HL-60/S4 treated with phorbol 12-myristate 13-acetate at 8.2 ng/mL for 4 days and 3 days (cell line): ENCODE data around the gene RPS3.

Experiments
- in situ Hi-C: fragments of 300-500 bp; cut with MboI; formaldehyde crosslinking; loops from 2 replicates; pipeline ENCODE4 v1.15.0; 2022; ENCODE audit warnings: low sequenced_read_pairs

RPS3 gene

DNA sequence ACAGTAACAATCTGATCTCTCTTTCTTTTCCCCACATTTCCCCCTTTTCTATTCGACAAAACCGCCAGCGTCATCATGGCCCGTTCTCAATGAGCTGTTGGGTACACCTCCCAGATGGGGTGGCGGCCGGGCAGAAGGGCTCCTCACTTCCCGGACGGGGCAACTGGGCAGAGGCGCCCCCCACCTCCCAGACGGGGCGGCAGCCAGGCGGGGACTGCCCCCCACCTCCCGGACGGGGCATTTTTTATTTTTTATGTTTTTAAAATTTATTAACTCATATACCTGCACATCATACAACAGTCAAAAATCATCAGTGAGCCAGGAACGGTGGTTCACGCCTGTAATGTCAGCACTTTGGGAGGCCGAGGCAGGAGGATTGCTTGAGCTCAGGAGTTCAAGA is 20.5 kb upstream of the RPS3 start:
- in situ Hi-C loops, result loop anchor here (5.0 kb wide), 1 partner anchor 41 kb away; no protein-coding TSS in a partner anchor

- in situ Hi-C loops, result no loop called here
These were observed 19.1 kb upstream of the RPS3 start for GRCh38 chr11:75380245-75380644.

- in situ Hi-C loops, result no loop called here
These were observed 18.4 kb upstream of the RPS3 start for GRCh38 chr11:75380716-75381420.

DNA sequence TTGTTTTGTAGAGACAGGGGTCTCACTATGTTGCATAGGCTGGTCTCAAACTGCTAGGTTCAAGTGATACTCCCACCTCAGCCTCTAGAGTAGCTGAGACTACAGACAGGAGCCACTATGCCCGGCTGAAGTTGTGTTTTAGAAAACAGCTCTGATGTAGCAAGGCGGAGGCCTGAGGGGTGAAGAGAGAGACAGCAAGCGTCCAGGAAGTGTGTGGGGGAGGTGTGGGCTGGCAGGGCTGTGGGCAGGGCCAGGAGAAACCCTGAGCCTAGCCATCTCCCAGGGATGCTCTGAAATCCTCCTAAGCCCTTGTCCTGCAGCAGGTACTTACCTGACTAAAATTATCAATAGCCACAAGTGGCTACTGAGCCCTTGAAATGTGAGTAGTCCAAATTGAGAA is 16.1 kb upstream of the RPS3 start:
- in situ Hi-C loops, result no loop called here

DNA sequence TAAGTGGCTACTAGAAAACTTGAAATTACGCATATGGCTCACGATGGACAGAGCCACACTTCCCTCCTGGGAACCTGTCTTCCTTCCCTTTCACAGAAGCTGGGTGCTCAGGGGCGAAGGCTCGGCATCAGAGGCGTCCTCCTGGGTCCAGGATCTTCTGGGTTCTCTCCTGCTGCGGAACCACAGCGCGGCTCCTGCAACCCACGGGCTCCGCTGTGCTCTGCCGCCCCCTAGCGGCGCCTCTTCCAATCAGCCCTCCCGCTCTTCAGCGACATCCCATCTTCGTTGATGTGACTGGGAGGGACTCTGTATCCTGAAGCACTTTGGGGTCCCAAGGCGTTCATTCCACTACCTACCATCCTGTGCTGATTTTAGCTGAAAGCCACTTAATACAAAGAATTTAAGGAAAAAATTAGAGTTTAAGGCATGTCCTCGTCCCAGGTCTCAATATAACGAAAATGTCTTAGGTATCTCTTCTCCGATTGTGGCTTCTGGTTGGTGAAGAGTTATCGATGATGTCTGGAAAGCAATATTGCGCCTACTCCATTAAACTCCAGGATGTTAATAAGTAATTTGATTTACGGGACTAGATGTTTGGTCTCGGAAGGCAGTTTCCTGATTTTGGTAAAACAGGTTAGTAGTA is 14.8 kb upstream of the RPS3 start:
- in situ Hi-C loops, result loop anchor here (5.0 kb wide), 1 partner anchor 107 kb away; no protein-coding TSS in a partner anchor

DNA sequence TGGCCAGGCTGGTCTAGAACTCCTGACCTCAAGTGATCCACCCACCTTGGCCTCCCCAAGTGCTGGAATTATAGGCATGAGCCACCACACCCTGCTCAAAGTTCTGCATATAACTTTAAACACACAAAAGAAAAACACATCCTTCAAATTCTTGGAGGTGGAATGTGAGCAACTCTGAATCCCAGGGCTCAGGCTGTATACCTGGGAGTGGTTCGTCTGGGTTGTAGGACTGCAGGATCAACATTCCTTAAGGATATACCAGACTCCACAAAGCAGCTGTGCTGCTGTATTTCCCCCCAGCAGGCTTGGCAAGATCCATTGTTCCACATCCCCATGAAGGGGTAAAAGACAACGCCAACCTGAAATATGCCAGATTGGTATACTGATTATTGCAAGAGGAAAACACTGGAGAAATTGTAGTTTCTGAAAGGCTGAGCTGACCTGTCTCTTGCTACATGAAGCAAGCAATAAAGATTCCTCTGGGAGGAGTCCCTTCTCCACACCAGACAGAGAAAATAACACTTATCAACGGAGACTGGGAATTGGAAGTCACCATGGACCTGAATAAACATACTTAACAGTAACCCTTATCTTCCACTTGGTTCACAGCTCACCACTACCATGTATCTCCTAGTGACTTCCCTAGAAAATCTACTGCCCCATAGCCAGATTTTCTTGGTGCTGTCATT is 12.2 kb upstream of the RPS3 start:
- in situ Hi-C loops, result loop anchor here (5.0 kb wide), 1 partner anchor 110 kb away; no protein-coding TSS in a partner anchor

DNA sequence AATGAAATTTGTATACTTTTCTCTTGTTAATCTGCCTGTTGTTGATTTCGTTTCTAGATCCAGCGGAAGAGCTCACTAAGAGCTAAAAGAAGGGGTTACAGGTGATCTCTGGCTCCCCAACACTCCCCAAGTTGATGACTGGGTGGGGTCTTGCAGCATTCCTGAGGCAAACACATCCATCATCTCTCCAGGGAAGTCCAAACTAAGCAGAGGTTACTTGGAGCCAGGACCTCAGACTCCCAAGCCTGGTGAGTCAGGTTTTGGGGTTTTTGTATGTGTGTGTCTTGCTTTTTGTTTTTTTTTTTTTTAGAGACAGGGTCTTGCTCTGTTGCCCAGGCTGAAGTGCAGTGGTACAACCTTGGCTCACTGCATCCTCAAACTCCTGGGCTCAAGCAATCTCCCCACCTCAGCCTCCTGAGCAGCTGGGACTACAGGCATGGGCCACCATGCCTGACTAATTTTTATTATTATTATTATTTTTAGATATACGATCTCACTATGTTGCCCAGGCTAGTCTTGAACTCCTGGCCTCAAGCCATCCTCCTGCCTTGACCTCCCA is 11.5 kb upstream of the RPS3 start:
- in situ Hi-C loops, result loop anchor here (5.0 kb wide), 1 partner anchor 111 kb away; no protein-coding TSS in a partner anchor

GRCh38 chr11:75388386-75389275 is 10.7 kb upstream of the RPS3 start:
- in situ Hi-C loops, result loop anchor here (5.0 kb wide), 1 partner anchor 111 kb away; no protein-coding TSS in a partner anchor

DNA sequence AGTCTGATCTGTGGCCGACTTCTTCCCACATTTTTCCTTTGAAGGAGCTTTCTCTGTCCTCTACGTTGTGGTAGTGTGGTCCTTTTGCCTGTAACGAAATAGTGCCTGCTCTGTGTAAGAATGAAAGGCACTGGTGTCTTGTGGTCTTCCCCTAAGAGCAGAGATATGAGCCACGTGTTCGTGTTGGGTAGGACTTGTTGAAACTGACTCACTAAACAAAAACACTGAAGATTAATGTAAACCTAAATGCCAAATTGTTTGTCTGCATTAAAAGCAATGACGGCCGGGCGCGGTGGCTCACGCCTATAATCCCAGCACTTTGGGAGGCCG is 10.1 kb upstream of the RPS3 start:
- in situ Hi-C loops, result loop anchor here (5.0 kb wide), 1 partner anchor 112 kb away; no protein-coding TSS in a partner anchor

DNA sequence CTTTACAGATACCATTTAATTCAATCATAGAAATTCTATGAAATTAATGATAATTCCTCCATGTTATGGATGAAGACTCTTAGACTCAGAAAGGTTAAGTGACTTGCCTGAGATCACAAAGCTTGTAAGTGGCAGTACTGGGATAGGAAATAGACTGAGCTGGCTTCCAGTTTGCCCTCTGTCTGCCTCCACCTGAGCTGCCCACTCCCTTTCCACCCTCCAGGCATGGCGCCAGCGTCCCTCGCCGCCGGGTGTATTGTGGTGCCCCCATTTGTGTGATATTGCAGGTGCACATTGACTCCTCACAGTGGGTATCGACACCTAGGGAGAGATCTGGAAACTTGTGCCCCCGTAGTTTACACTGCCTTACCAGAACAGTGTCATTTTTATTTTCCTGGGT is 9.4 kb upstream of the RPS3 start:
- in situ Hi-C loops, result loop anchor here (5.0 kb wide), 1 partner anchor 113 kb away; no protein-coding TSS in a partner anchor

DNA sequence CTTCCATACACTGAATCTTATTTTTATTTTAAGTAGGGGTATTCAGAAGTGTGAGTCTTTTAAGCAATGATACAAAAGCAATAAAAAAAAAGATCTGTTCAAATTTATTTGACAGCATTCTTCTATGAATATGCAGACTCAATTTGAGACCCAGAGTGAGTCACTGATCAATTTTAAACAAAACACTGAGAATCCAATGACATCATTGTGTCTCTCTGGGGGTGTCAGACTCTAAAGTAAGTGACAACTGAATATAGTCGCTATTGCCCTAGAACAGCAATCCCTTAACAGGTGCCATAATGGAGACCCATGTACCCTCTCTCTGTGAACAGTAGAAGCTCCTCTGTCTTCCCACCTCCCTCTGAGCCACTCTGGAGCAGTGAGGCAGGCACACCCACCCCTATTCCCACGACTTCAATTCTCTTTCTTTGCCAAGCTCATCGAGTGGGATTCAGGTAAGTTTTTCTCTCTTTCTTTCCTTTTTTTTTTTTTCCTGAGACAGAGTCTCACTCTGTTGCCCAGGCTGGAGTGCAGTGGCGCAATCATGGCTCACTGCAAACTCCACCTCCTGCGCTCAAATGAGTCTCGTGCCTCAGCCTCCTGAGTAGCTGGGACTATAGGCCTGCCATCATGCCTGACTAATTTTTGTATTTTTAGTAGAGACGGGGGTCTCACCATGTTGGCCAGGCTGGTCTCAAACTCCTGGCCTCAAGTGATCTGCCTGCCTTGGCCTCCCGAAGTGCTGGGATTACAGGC is 5.1 kb upstream of the RPS3 start:
- in situ Hi-C loops, result no loop called here

- in situ Hi-C loops, result no loop called here
These were observed 412 bp upstream of the RPS3 start for GRCh38 chr11:75398906-75399305.

- in situ Hi-C loops, result no loop called here
These were observed 988 bp downstream of the RPS3 start for GRCh38 chr11:75400146-75400865.

GRCh38 chr11:75402002-75402773 is 2.9 kb downstream of the RPS3 start:
- in situ Hi-C loops, result no loop called here

DNA sequence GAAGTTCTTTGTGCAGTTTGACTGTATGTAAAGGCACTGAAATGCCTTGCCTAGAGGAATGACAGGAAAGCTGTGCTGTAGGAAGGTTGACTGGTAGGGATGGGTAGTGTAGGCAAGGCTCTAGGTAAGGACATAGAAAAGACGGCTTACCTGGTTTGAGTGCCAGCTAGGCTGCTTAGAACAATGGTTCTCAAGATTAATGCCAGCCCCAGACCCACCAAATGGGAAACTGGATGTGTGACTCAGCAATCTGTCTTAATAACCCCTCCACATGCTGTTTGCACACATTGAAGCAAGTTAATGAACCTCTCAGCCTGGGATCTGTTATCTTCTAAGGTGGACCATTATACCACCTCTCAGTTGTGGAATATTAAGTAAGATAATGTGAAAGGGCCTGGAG is 3.7 kb downstream of the RPS3 start:
- in situ Hi-C loops, result no loop called here

DNA sequence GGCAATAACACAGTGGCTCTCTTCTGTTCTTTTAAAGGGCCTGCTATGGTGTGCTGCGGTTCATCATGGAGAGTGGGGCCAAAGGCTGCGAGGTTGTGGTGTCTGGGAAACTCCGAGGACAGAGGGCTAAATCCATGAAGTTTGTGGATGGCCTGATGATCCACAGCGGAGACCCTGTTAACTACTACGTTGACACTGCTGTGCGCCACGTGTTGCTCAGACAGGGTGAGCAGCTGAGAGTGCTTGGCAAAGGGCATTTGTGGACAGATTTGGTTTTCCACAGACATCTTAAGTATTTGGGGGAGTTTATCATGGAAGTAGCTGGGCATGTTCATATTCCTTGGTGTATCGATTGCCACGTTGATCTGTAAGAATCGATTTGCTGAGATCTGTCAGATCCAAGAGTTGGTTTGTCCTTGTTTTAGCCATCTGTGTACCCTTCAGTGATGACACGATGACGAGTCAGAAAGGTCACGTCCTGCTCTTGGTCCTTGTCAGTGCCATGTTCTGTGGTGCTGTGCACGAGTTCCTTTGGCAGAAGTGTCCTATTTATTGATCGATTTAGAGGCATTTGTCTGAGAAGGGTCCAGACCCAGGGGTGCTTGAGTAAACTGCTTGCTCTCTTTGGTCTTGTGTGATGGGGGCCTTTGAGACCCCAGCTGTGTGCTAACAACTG is 4.8 kb downstream of the RPS3 start:
- in situ Hi-C loops, result no loop called here

DNA sequence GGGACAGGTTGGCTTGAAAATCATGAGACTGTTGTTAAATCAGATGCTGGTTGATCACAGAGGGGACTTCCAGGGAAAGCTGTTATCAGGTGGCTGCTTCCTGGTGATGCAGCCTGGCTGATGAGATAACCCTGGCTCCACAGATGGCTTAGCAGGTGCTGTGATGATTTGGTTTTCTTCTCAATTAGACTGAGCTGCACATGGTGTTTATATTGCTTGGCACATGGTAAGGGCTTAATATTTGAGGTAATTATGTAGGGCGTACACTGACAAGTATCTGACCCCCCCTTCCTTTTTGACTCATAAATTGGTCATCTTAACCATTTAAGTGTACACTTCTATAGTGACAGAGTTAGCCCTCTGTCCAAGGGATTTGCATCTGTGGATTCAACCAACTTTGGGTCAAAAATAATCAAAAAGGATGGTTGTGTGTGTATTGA is 7.0 kb downstream of the RPS3 start:
- in situ Hi-C loops, result no loop called here

GRCh38 chr11:75408957-75409219 is 9.6 kb downstream of the RPS3 start:
- in situ Hi-C loops, result no loop called here
